Gastrocnemius medialis (tissue), 4 donors: ENCODE data around the gene MKNK1. TPM values are rescaled to one million over a fixed set of nuclear protein-coding genes. Genes with fewer than 3 reads are reported as not detected.

Experiments used
- ATAC-seq, 2 donors: fragments of 150-250 bp; one replicate each; pipeline ENCODE4 v1.9.1; 2016
- DNase-seq, 2 donors: peaks; one replicate each; pipeline ENCODE4 v3.0.0-alpha.2; 2019
- H3K27ac ChIP-seq, 4 donors: fragments of 200-600 bp; sonication (generic); 1 replicate in 1 of 4; 2 replicates in 3 of 4; pipeline ENCODE4 v1.5.1; 2016 to 2018; ENCODE audit warnings: mild to moderate bottlenecking in 2 of 4, moderate library complexity in 1 of 4
- H3K27me3 ChIP-seq, 3 donors: fragments of 200-600 bp; sonication (generic) in 2 of 3; 1 replicate in 1 of 3; 2 replicates in 2 of 3; pipeline versions ENCODE4 v1.5.1 to v1.6.0; 2016 to 2019; ENCODE audit warnings: mild to moderate bottlenecking in 1 of 3, moderate library complexity in 1 of 3
- H3K36me3 ChIP-seq, 2 donors: fragments of 200-600 bp; sonication (generic) in 1 of 2; one replicate each; pipeline ENCODE4 v1.5.1; 2017 to 2018
- H3K4me1 ChIP-seq, 2 donors: fragments of 200-600 bp; sonication (generic) in 1 of 2; one replicate each; pipeline ENCODE4 v1.5.1; 2016 to 2017; ENCODE audit warnings: mild to moderate bottlenecking in 2 of 2
- H3K4me3 ChIP-seq, 4 donors: fragments of 200-600 bp; sonication (generic) in 3 of 4; 1 replicate in 1 of 4; 2 replicates in 3 of 4; pipeline ENCODE4 v1.5.1; 2016 to 2019; ENCODE audit warnings: mild to moderate bottlenecking in 2 of 4
- H3K9me3 ChIP-seq, 3 donors: fragments of 200-600 bp; sonication (generic) in 2 of 3; 1 replicate in 1 of 3; 2 replicates in 2 of 3; pipeline ENCODE4 v1.5.1; 2016 to 2019
- CTCF ChIP-seq, 5 experiments: fragments of 450-650 bp in 3 of 5; fragments of 200-600 bp in 2 of 5; sonication (generic) in 2 of 5; IDR thresholded peaks in 4 of 5; conservative IDR thresholded peaks in 1 of 5; 1 replicate in 4 of 5; 2 replicates in 1 of 5; pipeline ENCODE4 v1.5.1; 2016 to 2019; ENCODE audit warnings: antibody characterized with exemption in 5 of 5, mild to moderate bottlenecking in 3 of 5, moderate library complexity in 3 of 5
- POLR2A ChIP-seq, 2 donors: fragments of 450-650 bp; IDR thresholded peaks; one replicate each; pipeline ENCODE4 v1.6.1; 2017; ENCODE audit warnings: antibody characterized with exemption in 2 of 2, mild to moderate bottlenecking in 2 of 2, moderate library complexity in 2 of 2
- in situ Hi-C, 4 donors: fragments of 200-750 bp; cut with MboI; loops; one replicate each; pipeline versions ENCODE4 v1.15.0 to v1.8.0; 2017; ENCODE audit warnings: low sequenced_read_pairs in 4 of 4
- intact Hi-C: fragments of 100-400 bp; cut with DNase I; formaldehyde crosslinking; loops from one replicate; pipeline ENCODE4 v1.15.1; 2023; ENCODE audit warnings: low total_unique reads
- total RNA-seq, 4 donors: library from RNA; depleted of rRNA; stranded (reverse); fragments of >200 nt; gene quantifications; one replicate each; pipeline versions ENCODE4 v1.1.0 to v1.2.3, GENCODE V29; 2016

MKNK1 gene
- total RNA-seq, 4 donors from 2014 or later: 23.7 to 63.5 (median 43.4) TPM

GRCh38 chr1:46601257-46602007, 2.6 kb downstream of the MKNK1 start:
- no peak for ATAC-seq
- Histone ChIP-seq H3K4me3 (no peak overlapping the region), H3K9me3 (no peaks in the 10 kb centered on the region), H3K27me3 (no peaks in the 10 kb centered on the region), H3K36me3 (no peaks in the 10 kb centered on the region), H3K4me1 (peaks cover 50 to 64% of the 10 kb centered on the region in 2 donors), H3K27ac (peak overlapping the region in 2 of 4 donors; percentile 28 to 31)
- intact Hi-C loops: no loop called here
- in situ Hi-C loops: no loop called here
- DNase-seq: no peak
- no peak for TF ChIP-seq POLR2A (IDR thresholded peaks at IDR 0.05)
- TF ChIP-seq CTCF (IDR thresholded peaks at IDR 0.05 in 4 of 5, conservative IDR thresholded peaks at IDR 0.05 in 1 of 5): no peak

DNA sequence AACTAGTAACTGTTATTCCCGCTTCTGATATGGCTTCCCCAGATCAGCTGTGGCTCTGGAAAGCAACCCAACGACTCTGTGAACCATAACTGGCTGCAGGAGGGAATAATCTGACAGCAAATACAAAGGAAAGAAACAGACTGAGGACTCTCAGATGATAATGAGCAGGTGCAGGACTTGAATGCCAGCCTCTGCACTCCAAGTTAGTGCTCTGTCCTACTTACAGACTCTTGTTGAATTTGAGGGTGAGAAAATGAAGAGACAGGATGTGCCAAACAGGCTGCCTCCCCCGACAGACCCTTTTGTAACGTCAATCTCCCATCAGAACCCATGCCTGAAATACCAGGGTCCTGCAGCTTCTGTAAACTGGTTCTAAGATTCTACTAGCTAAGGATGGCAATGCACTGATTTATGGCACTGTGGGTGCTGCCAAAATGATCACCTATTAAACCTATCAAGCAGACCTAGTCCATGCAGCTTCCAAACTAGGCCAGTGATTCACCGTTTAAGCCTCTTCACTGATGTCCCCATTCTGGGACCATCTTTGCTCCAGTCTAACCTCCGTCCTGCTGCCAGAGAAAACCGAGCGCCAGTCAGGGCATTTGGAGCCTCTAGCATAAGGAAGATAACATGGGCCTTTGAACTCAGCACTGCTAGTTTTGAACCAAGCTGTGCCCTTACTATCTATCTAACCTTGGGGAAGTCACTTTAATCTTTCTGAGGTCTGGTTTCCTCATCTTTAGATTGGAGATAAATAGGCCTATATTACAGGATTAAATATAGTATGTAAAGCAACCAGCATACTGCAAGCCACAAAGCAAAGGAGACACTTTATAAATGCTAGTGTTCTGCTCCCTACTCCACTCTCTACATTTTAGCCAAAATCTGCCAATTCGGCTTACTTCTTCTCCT, 4.8 kb downstream of the MKNK1 start:
- Histone ChIP-seq H3K4me1 (peaks cover 37 to 58% of the 10 kb centered on the region in 2 donors), H3K9me3 (no peaks in the 10 kb centered on the region), H3K4me3 (no peak overlapping the region), H3K27me3 (no peaks in the 10 kb centered on the region), H3K27ac (peak overlapping the region; percentile 20 to 73 (median 53)), H3K36me3 (no peaks in the 10 kb centered on the region)
- ATAC-seq: peak; percentile 59 to 63
- in situ Hi-C loops (no loop called here), intact Hi-C loops (no loop called here)
- no peak for TF ChIP-seq CTCF (IDR thresholded peaks at IDR 0.05 in 4 of 5, conservative IDR thresholded peaks at IDR 0.05 in 1 of 5)
- TF ChIP-seq POLR2A (IDR thresholded peaks at IDR 0.05): no peak
- peak in 1 of 2 donors; percentile 58 for DNase-seq

- H3K27me3 ChIP-seq: no peaks in the 10 kb centered on the region
- H3K9me3 ChIP-seq: no peaks in the 10 kb centered on the region
- peaks cover 25 to 47% of the 10 kb centered on the region in 2 donors for H3K4me1 ChIP-seq
- H3K36me3 ChIP-seq: peaks cover 0 to 22% of the 10 kb centered on the region in 2 donors
- ATAC-seq (no peak), DNase-seq (no peak)
- intact Hi-C loops (no loop called here), in situ Hi-C loops (no loop called here)
- TF ChIP-seq CTCF (IDR thresholded peaks at IDR 0.05 in 4 of 5, conservative IDR thresholded peaks at IDR 0.05 in 1 of 5) (no peak), POLR2A (IDR thresholded peaks at IDR 0.05) (no peak)
- no peak overlapping the region for H3K4me3 ChIP-seq
- no peak overlapping the region for H3K27ac ChIP-seq
Measured at GRCh38 chr1:46596846-46597245, 7.2 kb downstream of the MKNK1 start.

- peaks cover 0 to 30% of the 10 kb centered on the region in 2 donors for H3K36me3 ChIP-seq
- DNase-seq: no peak
- peaks cover 25 to 39% of the 10 kb centered on the region in 2 donors for H3K4me1 ChIP-seq
- in situ Hi-C loops (no loop called here), intact Hi-C loops (no loop called here)
- TF ChIP-seq CTCF (IDR thresholded peaks at IDR 0.05 in 4 of 5, conservative IDR thresholded peaks at IDR 0.05 in 1 of 5) (no peak), POLR2A (IDR thresholded peaks at IDR 0.05) (no peak)
- H3K9me3 ChIP-seq: no peaks in the 10 kb centered on the region
- no peak overlapping the region for H3K4me3 ChIP-seq
- no peaks in the 10 kb centered on the region for H3K27me3 ChIP-seq
- H3K27ac ChIP-seq: no peak overlapping the region
- ATAC-seq: no peak
Measured at GRCh38 chr1:46596036-46596435, 8.0 kb downstream of the MKNK1 start.
